ENCODE measurements around the gene SCN3A. TPM values are rescaled to one million over a fixed set of nuclear protein-coding genes. Genes with fewer than 3 reads are reported as not detected.

The SCN3A gene
- total RNA-seq, 1 donor from 2014 or later, result 2.2 TPM

- ATAC-seq (ENCODE audit: low read depth) (no peak), DNase-seq (no peak)
- ChIA-PET CTCF (no interaction called here), POLR2A (no interaction called here)
- H3K4me1 Mint-ChIP-seq, result peaks cover 8% of the 10 kb centered on the region
- H3K36me3 Mint-ChIP-seq (ENCODE audit: low read depth), result no peaks in the 10 kb centered on the region
- no peak for TF ChIP-seq CTCF (IDR thresholded peaks at IDR 0.05)
- H3K4me3 Mint-ChIP-seq, result no peak overlapping the region
- no peaks in the 10 kb centered on the region for H3K9me3 Mint-ChIP-seq
- H3K27me3 Mint-ChIP-seq, result peaks cover 3% of the 10 kb centered on the region
- intact Hi-C loops (cut with micrococcal nuclease), result loop anchor here (10.0 kb wide), 1 partner anchor 513 kb away; no protein-coding TSS in a partner anchor
- H3K27ac Mint-ChIP-seq, result no peak overlapping the region
Observed at GRCh38 chr2:165208094-165208493, 4.2 kb upstream of the SCN3A start.

- no peaks in the 10 kb centered on the region for H3K9me3 Mint-ChIP-seq
- H3K4me3 Mint-ChIP-seq, result no peak overlapping the region
- intact Hi-C loops (cut with micrococcal nuclease), result loop anchor here (2.0 to 10.0 kb wide), 3 partner anchors 13 to 511 kb away; no protein-coding TSS in a partner anchor
- ChIA-PET POLR2A (no interaction called here), CTCF (interaction anchor here (0.8 kb wide), 1 partner anchor 189 kb away, joined by 4 read pairs; no protein-coding TSS in a partner anchor)
- no peak for DNase-seq
- no peak for TF ChIP-seq CTCF (IDR thresholded peaks at IDR 0.05)
- ATAC-seq (ENCODE audit: low read depth), result no peak
- H3K27ac Mint-ChIP-seq, result no peak overlapping the region
- H3K4me1 Mint-ChIP-seq, result peaks cover 24% of the 10 kb centered on the region
- no peaks in the 10 kb centered on the region for H3K27me3 Mint-ChIP-seq
- no peaks in the 10 kb centered on the region for H3K36me3 Mint-ChIP-seq (ENCODE audit: low read depth)
Observed at GRCh38 chr2:165205865-165206264, 2.0 kb upstream of the SCN3A start.

- Mint-ChIP-seq H3K27ac (peak overlapping the region; percentile 41), H3K4me3 (peak overlapping the region; percentile 24), H3K9me3 (no peaks in the 10 kb centered on the region), H3K36me3 (ENCODE audit: low read depth) (no peaks in the 10 kb centered on the region), H3K27me3 (no peaks in the 10 kb centered on the region), H3K4me1 (peaks cover 41% of the 10 kb centered on the region)
- DNase-seq, result no peak
- intact Hi-C loops (cut with micrococcal nuclease), result loop anchor here (1.0 to 10.0 kb wide), 5 partner anchors 9 to 750 kb away; partner anchors contain the start of genes COBLL1 and TTC21B
- ChIA-PET CTCF (interaction anchor here (0.7 to 9.0 kb wide), 4 partner anchors 185 to 463 kb away, joined by 3 to 104 read pairs (median 16); no protein-coding TSS in a partner anchor), POLR2A (no interaction called here)
- TF ChIP-seq CTCF (IDR thresholded peaks at IDR 0.05), result no peak
- no peak for ATAC-seq (ENCODE audit: low read depth)
Observed at GRCh38 chr2:165202239-165202638, 1.6 kb downstream of the SCN3A start.

- no peaks in the 10 kb centered on the region for H3K36me3 Mint-ChIP-seq (ENCODE audit: low read depth)
- ChIA-PET CTCF (interaction anchor here (9.0 kb wide), 1 partner anchor 181 kb away, joined by 104 read pairs; no protein-coding TSS in a partner anchor), POLR2A (no interaction called here)
- ATAC-seq (ENCODE audit: low read depth), result no peak
- DNase-seq, result no peak
- no peak for TF ChIP-seq CTCF (IDR thresholded peaks at IDR 0.05)
- no peak overlapping the region for H3K27ac Mint-ChIP-seq
- H3K4me3 Mint-ChIP-seq, result no peak overlapping the region
- peaks cover 71% of the 10 kb centered on the region for H3K4me1 Mint-ChIP-seq
- intact Hi-C loops (cut with micrococcal nuclease), result no loop called here
- no peaks in the 10 kb centered on the region for H3K27me3 Mint-ChIP-seq
- H3K9me3 Mint-ChIP-seq, result no peaks in the 10 kb centered on the region
Observed at GRCh38 chr2:165198181-165198580, 5.7 kb downstream of the SCN3A start.

- peak overlapping the region; percentile 44 for H3K4me3 Mint-ChIP-seq
- ChIA-PET POLR2A (no interaction called here), CTCF (interaction anchor here (9.0 kb wide), 1 partner anchor 180 kb away, joined by 104 read pairs; no protein-coding TSS in a partner anchor)
- no peak for TF ChIP-seq CTCF (IDR thresholded peaks at IDR 0.05)
- H3K9me3 Mint-ChIP-seq, result no peaks in the 10 kb centered on the region
- no peak for ATAC-seq (ENCODE audit: low read depth)
- peaks cover 76% of the 10 kb centered on the region for H3K4me1 Mint-ChIP-seq
- no peaks in the 10 kb centered on the region for H3K27me3 Mint-ChIP-seq
- intact Hi-C loops (cut with micrococcal nuclease), result no loop called here
- H3K36me3 Mint-ChIP-seq (ENCODE audit: low read depth), result no peaks in the 10 kb centered on the region
- no peak for DNase-seq
- H3K27ac Mint-ChIP-seq, result no peak overlapping the region
Observed at GRCh38 chr2:165197346-165197745, 6.5 kb downstream of the SCN3A start.

Data from activated B cell treated with CpG ODN at 0.5 μM for 24 hours (primary cell).